ENCODE measurements around the gene RASSF1.
"Not testable (repeated sequence)": the region's sequence is repeated elsewhere in the genome, so short reads cannot be mapped to it uniquely, and the experiment has no call there.

The RASSF1 gene

DNA sequence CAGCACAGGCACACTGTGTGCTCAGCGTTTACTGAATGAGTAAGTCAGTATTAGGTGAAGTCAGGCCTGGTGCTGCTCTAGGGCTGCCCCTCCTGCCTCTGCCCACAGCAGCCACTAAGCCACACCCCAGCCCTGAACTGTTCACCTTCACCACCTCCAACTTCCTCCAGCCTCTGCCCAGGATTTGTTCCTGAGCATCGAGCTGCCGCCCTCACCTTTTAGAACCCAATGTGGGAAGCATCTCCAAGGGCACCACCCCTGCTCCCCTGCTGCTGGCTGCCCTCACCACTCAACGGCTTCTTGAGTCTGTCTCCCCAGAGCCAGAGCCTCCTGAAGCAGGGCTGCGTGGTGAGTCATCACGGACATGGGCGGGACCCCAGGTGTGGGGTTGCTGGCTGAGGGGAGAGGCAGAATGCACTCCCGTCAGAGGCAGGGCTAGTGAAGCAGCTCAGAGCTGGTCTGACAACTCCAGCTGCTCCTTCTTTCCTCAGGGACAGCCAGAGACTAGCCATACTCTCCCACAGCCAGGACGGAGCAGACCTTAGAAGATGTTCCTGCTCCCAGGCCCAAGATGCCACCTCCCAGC is 23.9 kb downstream of the RASSF1 start:
- ChIA-PET POLR2A (interaction anchor here (0.7 to 2.1 kb wide), 3 partner anchors 12 to 25 kb away, joined by 3 to 7 read pairs (median 4); partner anchors contain the start of genes HYAL3, IFRD2, NAA80 and TUSC2), CTCF (no interaction called here)
- DNase-seq (ENCODE audit: extremely low spot score): no peak
- TF ChIP-seq FOXA1 (IDR thresholded peaks at IDR 0.05) (no peak), HDGF (IDR thresholded peaks at IDR 0.05; ENCODE audit: borderline replicate concordance) (no peak), FOXK2 (IDR thresholded peaks at IDR 0.05) (no peak)

DNA sequence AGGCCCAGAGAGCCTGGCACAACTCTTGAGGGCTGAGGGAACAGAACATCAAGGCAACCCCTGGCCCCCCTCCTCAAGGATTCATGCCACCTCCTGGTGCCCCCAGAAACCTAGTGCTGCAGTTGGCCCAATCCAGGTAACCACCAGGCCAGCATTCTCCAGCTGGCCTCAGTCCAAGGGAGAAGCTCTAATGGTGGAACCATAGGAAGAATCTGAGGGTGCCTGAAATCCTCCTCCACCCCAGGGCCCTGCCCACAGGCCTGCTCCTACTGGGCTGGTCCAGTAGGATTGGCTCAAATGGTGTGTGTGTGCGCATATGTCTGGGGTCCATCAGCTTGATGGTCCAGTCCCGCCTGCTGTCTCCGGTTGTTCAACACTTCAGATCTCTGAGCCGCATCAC is 25.8 kb downstream of the RASSF1 start:
- POLR2A ChIA-PET: interaction anchor here (0.9 to 2.5 kb wide), 3 partner anchors 13 to 36 kb away, joined by 3 to 8 read pairs (median 5); partner anchors contain the start of genes CYB561D2, NPRL2 and TUSC2
- DNase-seq (ENCODE audit: extremely low spot score): no peak
- no peak for TF ChIP-seq BHLHE40 (IDR thresholded peaks at IDR 0.05; ENCODE audit: borderline replicate concordance)
- no peak for TF ChIP-seq FOXM1 (IDR thresholded peaks at IDR 0.05; ENCODE audit: borderline replicate concordance)
- TF ChIP-seq ZNF384 (IDR thresholded peaks at IDR 0.05): no peak
- TF ChIP-seq FOXK2 (IDR thresholded peaks at IDR 0.05): no peak
- TF ChIP-seq, protein P1, sequence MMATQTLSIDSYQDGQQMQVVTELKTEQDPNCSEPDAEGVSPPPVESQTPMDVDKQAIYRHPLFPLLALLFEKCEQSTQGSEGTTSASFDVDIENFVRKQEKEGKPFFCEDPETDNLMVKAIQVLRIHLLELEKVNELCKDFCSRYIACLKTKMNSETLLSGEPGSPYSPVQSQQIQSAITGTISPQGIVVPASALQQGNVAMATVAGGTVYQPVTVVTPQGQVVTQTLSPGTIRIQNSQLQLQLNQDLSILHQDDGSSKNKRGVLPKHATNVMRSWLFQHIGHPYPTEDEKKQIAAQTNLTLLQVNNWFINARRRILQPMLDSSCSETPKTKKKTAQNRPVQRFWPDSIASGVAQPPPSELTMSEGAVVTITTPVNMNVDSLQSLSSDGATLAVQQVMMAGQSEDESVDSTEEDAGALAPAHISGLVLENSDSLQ (IDR thresholded peaks at IDR 0.05): no peak
- TF ChIP-seq NFRKB (IDR thresholded peaks at IDR 0.05): no peak
- no peak for TF ChIP-seq CTBP1 (IDR thresholded peaks at IDR 0.05; ENCODE audit: borderline replicate concordance)
- no peak for TF ChIP-seq SP1 (IDR thresholded peaks at IDR 0.05)
- no peak for TF ChIP-seq HDGF (IDR thresholded peaks at IDR 0.05; ENCODE audit: borderline replicate concordance)
- no peak for TF ChIP-seq TARDBP (IDR thresholded peaks at IDR 0.05)
- no peak for TF ChIP-seq FOXA1 (IDR thresholded peaks at IDR 0.05)
- no peak for TF ChIP-seq L3MBTL2 (conservative IDR thresholded peaks at IDR 0.05)
- no peak for TF ChIP-seq SUZ12 (IDR thresholded peaks at IDR 0.05)
- no peak for TF ChIP-seq ARNT (IDR thresholded peaks at IDR 0.05)
- TF ChIP-seq ELF4 (IDR thresholded peaks at IDR 0.05): no peak
- no peak for TF ChIP-seq LEF1 (IDR thresholded peaks at IDR 0.05; ENCODE audit: borderline replicate concordance)
- CTCF ChIA-PET: interaction anchor here (0.6 to 2.6 kb wide), 2 partner anchors 9 to 308 kb away, joined by 4 to 7 read pairs; no protein-coding TSS in a partner anchor

GRCh38 chr3:50314342-50314741 is 26.3 kb downstream of the RASSF1 start:
- TF ChIP-seq CTBP1 (IDR thresholded peaks at IDR 0.05; ENCODE audit: borderline replicate concordance): no peak
- ChIA-PET CTCF (interaction anchor here (0.6 to 2.6 kb wide), 2 partner anchors 10 to 308 kb away, joined by 4 to 7 read pairs; no protein-coding TSS in a partner anchor), POLR2A (interaction anchor here (1.5 to 2.5 kb wide), 2 partner anchors 14 to 23 kb away, joined by 5 to 8 read pairs; partner anchors contain the start of gene TUSC2)
- DNase-seq (ENCODE audit: extremely low spot score): no peak

DNA sequence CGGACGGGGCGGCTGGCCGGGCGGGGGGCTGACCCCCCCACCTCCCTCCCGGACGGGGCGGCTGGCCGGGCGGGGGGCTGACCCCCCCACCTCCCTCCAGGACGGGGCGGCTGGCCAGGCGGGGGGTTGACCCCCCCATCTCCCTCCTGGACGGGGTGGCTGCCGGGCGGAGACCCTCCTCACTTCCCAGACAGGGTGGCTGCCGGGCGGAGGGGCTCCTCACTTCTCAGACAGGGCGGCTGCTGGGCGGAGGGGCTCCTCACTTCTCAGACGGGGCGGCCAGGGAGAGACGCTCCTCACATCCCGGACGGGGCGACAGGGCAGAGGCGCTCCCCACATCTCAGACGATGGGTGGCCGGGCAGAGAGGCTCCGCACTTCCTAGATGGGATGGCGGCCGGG is 28.6 kb downstream of the RASSF1 start:
- POLR2A ChIA-PET; CTCF ChIA-PET; DNase-seq (ENCODE audit: extremely low spot score): not testable (repeated sequence)

- POLR2A ChIA-PET: interaction anchor here (0.9 to 1.2 kb wide), 2 partner anchors 15 to 16 kb away, joined by 3 read pairs; no protein-coding TSS in a partner anchor
- TF ChIP-seq FOXA1 (IDR thresholded peaks at IDR 0.05) (no peak), CTBP1 (IDR thresholded peaks at IDR 0.05; ENCODE audit: borderline replicate concordance) (no peak), HDGF (IDR thresholded peaks at IDR 0.05; ENCODE audit: borderline replicate concordance) (no peak), L3MBTL2 (conservative IDR thresholded peaks at IDR 0.05) (no peak), SP1 (IDR thresholded peaks at IDR 0.05) (no peak), TARDBP (IDR thresholded peaks at IDR 0.05) (no peak), ELF4 (IDR thresholded peaks at IDR 0.05) (no peak), ARNT (IDR thresholded peaks at IDR 0.05) (no peak), SUZ12 (IDR thresholded peaks at IDR 0.05) (no peak), ZNF384 (IDR thresholded peaks at IDR 0.05) (no peak), BHLHE40 (IDR thresholded peaks at IDR 0.05; ENCODE audit: borderline replicate concordance) (no peak), FOXM1 (IDR thresholded peaks at IDR 0.05; ENCODE audit: borderline replicate concordance) (no peak), NFRKB (IDR thresholded peaks at IDR 0.05) (no peak), LEF1 (IDR thresholded peaks at IDR 0.05; ENCODE audit: borderline replicate concordance) (no peak)
- TF ChIP-seq, protein P1 (IDR thresholded peaks at IDR 0.05): no peak
- DNase-seq (ENCODE audit: extremely low spot score): no peak
- CTCF ChIA-PET: interaction anchor here (0.7 kb wide), 1 partner anchor 43 kb away, joined by 4 read pairs; no protein-coding TSS in a partner anchor
Measured at GRCh38 chr3:50304601-50305000, 36.0 kb downstream of the RASSF1 start.

DNA sequence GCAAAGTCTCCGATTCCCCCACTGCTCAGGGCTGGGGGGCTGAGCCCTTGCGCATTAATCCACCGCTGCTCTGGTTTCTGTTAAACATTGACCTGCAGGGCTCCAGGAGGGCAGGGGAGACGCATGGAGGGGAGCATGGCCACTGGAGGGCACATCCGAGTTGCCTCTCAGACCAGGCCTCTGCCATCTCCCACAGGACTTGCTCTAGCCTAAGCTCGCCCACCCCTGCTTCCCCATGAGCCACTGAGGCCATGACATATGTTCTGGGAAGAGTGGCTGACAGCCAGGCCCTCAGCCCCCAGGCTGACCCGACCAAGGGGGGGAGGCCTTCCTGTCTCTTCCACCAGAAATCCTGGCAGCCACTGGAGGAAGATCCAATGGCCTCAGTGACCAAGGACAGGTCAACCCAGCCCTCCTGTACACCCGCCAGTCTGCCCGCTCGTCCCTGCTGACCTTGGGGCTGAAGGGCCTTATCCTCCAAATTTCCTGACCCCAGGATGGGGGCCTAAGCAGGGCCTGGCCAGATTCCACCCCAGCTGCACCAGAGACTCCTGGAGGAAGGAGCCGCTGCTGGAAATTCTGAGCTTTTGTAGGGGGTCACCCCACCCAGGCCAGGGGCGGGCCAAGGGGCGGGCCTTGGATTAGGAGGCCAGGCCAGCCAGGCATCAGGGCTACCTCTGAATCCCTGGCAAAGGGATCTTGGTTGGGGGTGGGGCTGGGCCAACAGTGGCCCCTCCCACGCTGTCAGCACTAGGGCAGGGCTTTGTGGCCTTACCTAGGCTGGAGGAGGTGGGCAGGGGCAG is 37.4 kb downstream of the RASSF1 start, which contains the start of gene HYAL1:
TSS of gene HYAL1 (minus strand) at position 562 of the 803 bp plus-strand sequence. CDS start 618 bp downstream, outside the sequence.
- ChIA-PET CTCF (no interaction called here), POLR2A (no interaction called here)
- no peak for DNase-seq (ENCODE audit: extremely low spot score)
- TF ChIP-seq ARNT (IDR thresholded peaks at IDR 0.05) (no peak), LEF1 (IDR thresholded peaks at IDR 0.05; ENCODE audit: borderline replicate concordance) (no peak), SUZ12 (IDR thresholded peaks at IDR 0.05) (no peak), NFRKB (IDR thresholded peaks at IDR 0.05) (no peak), FOXM1 (IDR thresholded peaks at IDR 0.05; ENCODE audit: borderline replicate concordance) (no peak)

Data from HEK293T (cell line).